Astrocyte of the spinal cord (primary cell): ENCODE measurements around the gene WAS.
"Not testable (repeated sequence)": the region's sequence is repeated elsewhere in the genome, so short reads cannot be mapped to it uniquely, and the experiment has no call there.

ENCODE experiments used
- DNase-seq: peaks from one replicate; pipeline ENCODE4 v3.0.0; 2011; ENCODE audit warnings: low read depth, low spot score
- H3K4me3 ChIP-seq: 2 replicates; pipeline ENCODE4 v1.5.1; 2011; ENCODE audit warnings: low read depth, mild to moderate bottlenecking, low read length, moderate library complexity
- CTCF ChIP-seq: IDR thresholded peaks from 2 replicates; pipeline ENCODE4 v1.5.1; 2012; ENCODE audit warnings: low read depth, mild to moderate bottlenecking, low read length, inconsistent platforms
- in situ Hi-C: cut with HindIII; loops from 2 replicates; pipeline ENCODE4 v1.10.0; 2017; ENCODE audit warnings: low sequenced_read_pairs

WAS gene

GRCh38 chrX:48688531-48689150 lies 5.0 kb downstream of the WAS start:
- DNase-seq, result no peak
- no peak for TF ChIP-seq CTCF
- in situ Hi-C loops, result no loop called here
- H3K4me3 ChIP-seq, result no peak overlapping the region

- no peak overlapping the region for H3K4me3 ChIP-seq
- no peak for TF ChIP-seq CTCF
- in situ Hi-C loops, result no loop called here
- no peak for DNase-seq
Observed at GRCh38 chrX:48689208-48689920, 5.8 kb downstream of the WAS start.

- H3K4me3 ChIP-seq, in situ Hi-C loops, DNase-seq: not testable (repeated sequence)
Observed at GRCh38 chrX:48691746-48692145, 8.1 kb downstream of the WAS start.

- in situ Hi-C loops, result no loop called here
- no peak for DNase-seq
- no peak for TF ChIP-seq CTCF
- H3K4me3 ChIP-seq, result no peak overlapping the region
Observed at GRCh38 chrX:48694776-48695533, 11.4 kb downstream of the WAS start.

- in situ Hi-C loops, result no loop called here
- H3K4me3 ChIP-seq, result no peak overlapping the region
- TF ChIP-seq CTCF, result no peak
- DNase-seq, result no peak
Observed at GRCh38 chrX:48695534-48695896, 11.9 kb downstream of the WAS start.

GRCh38 chrX:48695925-48696300 lies 12.3 kb downstream of the WAS start:
- in situ Hi-C loops, result no loop called here
- no peak for DNase-seq
- peak overlapping the region; percentile 53 for H3K4me3 ChIP-seq
- TF ChIP-seq CTCF, result no peak

- peak within 1 kb of the TSS; percentile 60 for H3K4me3 ChIP-seq
- TF ChIP-seq CTCF, result no peak
- in situ Hi-C loops, result no loop called here
- DNase-seq, result peak; percentile 87
Observed at GRCh38 chrX:48696301-48696908, 12.8 kb downstream of the WAS start, which contains the start of gene SUV39H1. TSS of gene SUV39H1 (plus strand) at chrX:48696734. CDS start at chrX:48696785, 51 bp downstream.
